PFSK-1 (cell line): Measurements from ENCODE around the gene SMIM35.

Experiments used
- FOXP2 ChIP-seq: optimal IDR thresholded peaks from 2 replicates; pipeline ENCODE3; 2011; ENCODE audit warnings: borderline replicate concordance, control low read depth, inconsistent platforms; ENCODE audit not compliant: insufficient read depth; ENCODE audit errors: extremely low read length, extremely low read depth
- POLR2AphosphoS5 ChIP-seq: IDR thresholded peaks from 2 replicates; pipeline ENCODE4 v1.6.1; 2012; ENCODE audit warnings: low read depth, mild to moderate bottlenecking, control low read depth, low read length, moderate library complexity
- REST ChIP-seq, 2 experiments: IDR thresholded peaks; 2 replicates each; pipeline versions ENCODE4 v1.6.1 to v1.8.0; 2011 to 2012; ENCODE audit warnings: low read depth in 2 of 2, low read length in 2 of 2, control low read depth in 1 of 2, inconsistent platforms in 1 of 2, mild to moderate bottlenecking in 1 of 2, moderate library complexity in 1 of 2; ENCODE audit not compliant: insufficient read depth in 1 of 2
- SIN3A ChIP-seq: IDR thresholded peaks from 2 replicates; pipeline ENCODE4 v1.6.1; 2012; ENCODE audit warnings: mild to moderate bottlenecking, low read length, moderate library complexity, borderline replicate concordance; ENCODE audit not compliant: insufficient read depth
- TAF1 ChIP-seq: IDR thresholded peaks from 2 replicates; pipeline ENCODE4 v1.6.1; 2012; ENCODE audit warnings: low read length, control low read depth, borderline replicate concordance; ENCODE audit not compliant: insufficient read depth

SMIM35 gene

DNA sequence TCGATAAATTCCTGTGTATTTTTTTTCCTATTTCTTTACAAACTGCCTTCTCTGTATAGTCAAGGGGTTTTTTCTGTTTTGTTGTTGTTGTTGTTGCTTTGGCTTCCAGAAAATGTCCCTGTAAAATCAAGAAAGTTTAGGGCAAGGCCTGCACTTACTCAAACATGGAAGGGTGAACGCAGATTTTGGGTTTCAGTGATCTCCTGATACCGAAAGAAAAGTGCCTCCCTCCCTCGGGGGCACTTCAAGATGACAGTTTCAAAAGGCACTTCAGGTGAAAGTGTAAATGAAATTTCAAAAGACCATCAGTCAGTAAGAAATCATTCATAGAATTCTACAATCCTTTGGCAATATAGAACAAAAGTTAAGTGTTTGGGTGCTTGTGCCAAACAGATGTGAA is 53.3 kb downstream of the SMIM35 start:
- no peak for TF ChIP-seq REST (IDR thresholded peaks at IDR 0.05; ENCODE audit: insufficient read depth in 1 of 2, low read depth in 2 of 2, low read length in 2 of 2)
- no peak for TF ChIP-seq SIN3A
- TF ChIP-seq FOXP2 = no peak
- TF ChIP-seq POLR2AphosphoS5 = no peak

DNA sequence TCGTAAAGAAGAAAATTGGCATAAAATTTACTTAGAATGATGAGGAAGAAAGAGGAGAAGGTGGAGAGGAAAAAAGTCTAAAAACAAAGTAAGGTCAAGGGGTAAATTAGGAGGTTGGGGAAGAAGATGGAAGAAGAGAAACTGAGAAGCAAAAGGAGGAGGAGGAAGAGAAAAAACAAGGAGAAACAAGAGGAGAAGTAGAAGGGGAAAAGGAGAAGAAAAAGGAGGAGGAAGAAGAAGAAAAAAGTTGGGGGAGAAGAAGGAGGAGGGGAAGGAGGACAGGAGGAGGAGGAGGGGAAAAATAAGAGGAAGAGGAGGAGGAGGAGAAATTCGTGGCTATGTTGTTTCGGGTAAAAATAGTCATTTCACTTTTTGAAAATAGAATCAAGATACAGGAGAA is 58.1 kb downstream of the SMIM35 start:
- TF ChIP-seq REST (IDR thresholded peaks at IDR 0.05; ENCODE audit: insufficient read depth in 1 of 2, low read depth in 2 of 2, low read length in 2 of 2) = no peak
- no peak for TF ChIP-seq FOXP2
- no peak for TF ChIP-seq SIN3A
- no peak for TF ChIP-seq POLR2AphosphoS5
- no peak for TF ChIP-seq TAF1

GRCh38 chr11:118027694-118028093 is 59.1 kb downstream of the SMIM35 start:
- TF ChIP-seq TAF1 (no peak), REST (IDR thresholded peaks at IDR 0.05; ENCODE audit: insufficient read depth in 1 of 2, low read depth in 2 of 2, low read length in 2 of 2) (no peak), FOXP2 (no peak), SIN3A (no peak), POLR2AphosphoS5 (no peak)

DNA sequence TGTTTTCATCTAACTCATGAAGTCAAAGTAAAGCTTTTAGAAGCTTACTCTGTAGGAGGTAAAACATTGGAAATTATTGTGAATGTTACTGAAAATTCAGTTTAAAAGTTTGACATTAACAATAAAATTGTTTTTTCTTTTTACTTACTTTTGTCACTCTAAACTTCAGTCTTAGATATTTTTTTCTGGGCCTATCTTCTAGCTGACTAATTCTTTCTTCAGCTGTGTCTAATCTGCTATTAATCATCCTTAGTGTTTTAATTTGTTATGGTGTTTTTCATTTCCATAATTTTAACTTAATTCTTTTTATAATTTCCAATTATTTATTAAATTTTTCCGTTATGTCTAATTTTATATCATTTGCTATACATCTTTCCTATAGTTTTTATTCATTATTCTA is 65.6 kb downstream of the SMIM35 start:
- TF ChIP-seq REST (IDR thresholded peaks at IDR 0.05; ENCODE audit: insufficient read depth in 1 of 2, low read depth in 2 of 2, low read length in 2 of 2) = no peak
- TF ChIP-seq SIN3A = no peak
- TF ChIP-seq FOXP2 = no peak

GRCh38 chr11:118018401-118018800 is 68.4 kb downstream of the SMIM35 start:
- TF ChIP-seq TAF1 (no peak), FOXP2 (no peak), REST (IDR thresholded peaks at IDR 0.05; ENCODE audit: insufficient read depth in 1 of 2, low read depth in 2 of 2, low read length in 2 of 2) (no peak), POLR2AphosphoS5 (no peak), SIN3A (no peak)
